Hepatocyte (in vitro differentiated cells): ENCODE data around the gene PRDX5. TPM values are rescaled to one million over a fixed set of nuclear protein-coding genes. Genes with fewer than 3 reads are reported as not detected.

ENCODE experiments used
- DNase-seq: peaks from one replicate; pipeline ENCODE4 v3.0.0-alpha.2; 2016; ENCODE audit warnings: low spot score
- H2AFZ ChIP-seq: fragments of 200-600 bp; sonication (generic); 2 replicates; pipeline ENCODE4 v1.6.0; 2016; ENCODE audit warnings: antibody characterized with exemption, mild to moderate bottlenecking
- H3K27ac ChIP-seq: fragments of 200-600 bp; sonication (generic); 2 replicates; pipeline ENCODE4 v1.5.1; 2016; ENCODE audit warnings: mild to moderate bottlenecking
- H3K27me3 ChIP-seq: fragments of 200-600 bp; sonication (generic); 2 replicates; pipeline ENCODE4 v1.6.1; 2016
- H3K36me3 ChIP-seq: fragments of 200-600 bp; sonication (generic); replicated peaks from 2 replicates; pipeline ENCODE4 v1.5.1; 2016; ENCODE audit warnings: low read depth; ENCODE audit not compliant: insufficient read depth
- H3K4me1 ChIP-seq: fragments of 200-600 bp; sonication (generic); 2 replicates; pipeline ENCODE4 v1.5.1; 2016; ENCODE audit warnings: mild to moderate bottlenecking, moderate library complexity; ENCODE audit not compliant: insufficient read depth
- H3K4me2 ChIP-seq: fragments of 200-600 bp; sonication (generic); 2 replicates; pipeline ENCODE4 v1.6.0; 2016
- H3K4me3 ChIP-seq: fragments of 200-600 bp; sonication (generic); 2 replicates; pipeline ENCODE4 v1.5.1; 2016; ENCODE audit warnings: mild to moderate bottlenecking
- H3K79me2 ChIP-seq: fragments of 200-600 bp; sonication (generic); 2 replicates; pipeline ENCODE4 v1.6.0; 2017; ENCODE audit warnings: mild to moderate bottlenecking
- H3K9me2 ChIP-seq: fragments of 200-600 bp; sonication (generic); replicated peaks from 2 replicates; pipeline ENCODE4 v1.6.0; 2017; ENCODE audit warnings: mild to moderate bottlenecking; ENCODE audit not compliant: insufficient read depth
- H3K9me3 ChIP-seq: fragments of 200-600 bp; sonication (generic); 2 replicates; pipeline ENCODE4 v1.5.1; 2016; ENCODE audit warnings: low read depth, mild to moderate bottlenecking
- H4K20me1 ChIP-seq: fragments of 200-600 bp; sonication (generic); 2 replicates; pipeline ENCODE4 v1.6.0; 2016; ENCODE audit warnings: mild to moderate bottlenecking; ENCODE audit not compliant: insufficient read depth, poor library complexity, severe bottlenecking
- CTCF ChIP-seq: fragments of 200-600 bp; sonication (generic); IDR thresholded peaks from 2 replicates; pipeline ENCODE4 v1.5.1; 2016; ENCODE audit warnings: antibody characterized with exemption, mild to moderate bottlenecking; ENCODE audit not compliant: poor library complexity
- EZH2 ChIP-seq: fragments of 200-600 bp; sonication (generic); IDR thresholded peaks from 2 replicates; pipeline ENCODE4 v1.6.1; 2016; ENCODE audit warnings: antibody characterized with exemption, mild to moderate bottlenecking, borderline replicate concordance
- EZH2phosphoT487 ChIP-seq: fragments of 200-600 bp; sonication (generic); IDR thresholded peaks from one replicate; pipeline ENCODE4 v1.6.1; 2018; ENCODE audit warnings: antibody characterized with exemption, mild to moderate bottlenecking, low read depth, moderate library complexity; ENCODE audit not compliant: unreplicated experiment, severe bottlenecking
- WGBS: methylation state at CpG from one replicate; pipeline ENCODE4 v1.1.6; 2016; ENCODE audit warnings: low lambda C conversion rate; ENCODE audit errors: missing lambda C conversion rate; 5-methylcytosine and 5-hydroxymethylcytosine counted together
- polyA plus RNA-seq: library from polyadenylated mRNA; unstranded; fragments of >200 nt; fragmentation: Nextera tagmentation; extraction: Ambion mirVana; gene quantifications from 2 replicates; pipeline ENCODE4 v1.2.1, GENCODE V29; 2016
- total RNA-seq: library from RNA; depleted of rRNA; stranded (reverse); fragments of >200 nt; gene quantifications from 2 replicates; pipeline ENCODE4 v1.2.3, GENCODE V29; 2014

The PRDX5 gene
- total and polyA plus RNA-seq, 2 experiments from 2014 or later: 267 to 517 TPM

- no peak for TF ChIP-seq CTCF
- TF ChIP-seq EZH2: no peak
- no peak for TF ChIP-seq EZH2phosphoT487
- WGBS: 86% methylated on average over 4 of the region's 4 CpGs
These were observed 22.2 kb upstream of the PRDX5 start for GRCh38 chr11:64295760-64296159.

GRCh38 chr11:64296236-64296635 lies 21.7 kb upstream of the PRDX5 start:
- WGBS: 7% methylated on average over 1 of the region's 1 CpG

More at GRCh38 chr11:64295760-64296159, 22.2 kb upstream of the PRDX5 start:
- H3K4me1 ChIP-seq: peaks cover 23% of the 10 kb centered on the region
- peaks cover 98% of the 10 kb centered on the region for H3K27me3 ChIP-seq
- H3K9me3 ChIP-seq: no peaks in the 10 kb centered on the region
- H3K4me3 ChIP-seq: no peak overlapping the region
- no peaks in the 10 kb centered on the region for H3K36me3 ChIP-seq
- no peaks in the 10 kb centered on the region for H3K9me2 ChIP-seq
- H3K27ac ChIP-seq: no peak overlapping the region
- H4K20me1 ChIP-seq: no peaks in the 10 kb centered on the region
- no peaks in the 10 kb centered on the region for H3K79me2 ChIP-seq
- no peak overlapping the region for H2AFZ ChIP-seq
- no peak overlapping the region for H3K4me2 ChIP-seq
- DNase-seq: no peak

GRCh38 chr11:64296830-64297698 lies 20.9 kb upstream of the PRDX5 start:
- no peaks in the 10 kb centered on the region for H3K79me2 ChIP-seq
- H3K4me3 ChIP-seq: no peak overlapping the region
- no peaks in the 10 kb centered on the region for H3K9me3 ChIP-seq
- peaks cover 23% of the 10 kb centered on the region for H3K4me1 ChIP-seq
- 33% methylated on average over 34 of the region's 34 CpGs for WGBS
- H3K27me3 ChIP-seq: peaks cover 86% of the 10 kb centered on the region
- no peaks in the 10 kb centered on the region for H3K9me2 ChIP-seq
- H3K36me3 ChIP-seq: no peaks in the 10 kb centered on the region
- no peak overlapping the region for H3K4me2 ChIP-seq
- TF ChIP-seq CTCF (no peak), EZH2 (peak; percentile 10)
- DNase-seq: peak; percentile 7
- no peak overlapping the region for H3K27ac ChIP-seq
- no peaks in the 10 kb centered on the region for H4K20me1 ChIP-seq
- no peak overlapping the region for H2AFZ ChIP-seq

More at GRCh38 chr11:64296236-64296635, 21.7 kb upstream of the PRDX5 start:
- no peaks in the 10 kb centered on the region for H4K20me1 ChIP-seq
- DNase-seq: no peak
- no peak overlapping the region for H3K4me2 ChIP-seq
- H3K4me1 ChIP-seq: peaks cover 24% of the 10 kb centered on the region
- peaks cover 94% of the 10 kb centered on the region for H3K27me3 ChIP-seq
- H2AFZ ChIP-seq: no peak overlapping the region
- no peaks in the 10 kb centered on the region for H3K9me3 ChIP-seq
- no peaks in the 10 kb centered on the region for H3K9me2 ChIP-seq
- H3K4me3 ChIP-seq: no peak overlapping the region
- TF ChIP-seq EZH2phosphoT487: no peak
- no peak for TF ChIP-seq CTCF
- no peak for TF ChIP-seq EZH2
- H3K27ac ChIP-seq: no peak overlapping the region
- H3K79me2 ChIP-seq: no peaks in the 10 kb centered on the region
- H3K36me3 ChIP-seq: no peaks in the 10 kb centered on the region
